HG03025 (cell line): ENCODE data around the gene ZNF385B.

Experiments used
- ATAC-seq: cut with Tn5 transposase; IDR thresholded peaks from one replicate; pipeline ENCODE4 v1.9.1; 2021; ENCODE audit warnings: mild to moderate bottlenecking, moderate library complexity; ENCODE audit not compliant: unreplicated experiment, low FRiP score

Gene ZNF385B

GRCh38 chr2:179428649-179429048 lies 432.8 kb downstream of the ZNF385B start:
- no peak for ATAC-seq

DNA sequence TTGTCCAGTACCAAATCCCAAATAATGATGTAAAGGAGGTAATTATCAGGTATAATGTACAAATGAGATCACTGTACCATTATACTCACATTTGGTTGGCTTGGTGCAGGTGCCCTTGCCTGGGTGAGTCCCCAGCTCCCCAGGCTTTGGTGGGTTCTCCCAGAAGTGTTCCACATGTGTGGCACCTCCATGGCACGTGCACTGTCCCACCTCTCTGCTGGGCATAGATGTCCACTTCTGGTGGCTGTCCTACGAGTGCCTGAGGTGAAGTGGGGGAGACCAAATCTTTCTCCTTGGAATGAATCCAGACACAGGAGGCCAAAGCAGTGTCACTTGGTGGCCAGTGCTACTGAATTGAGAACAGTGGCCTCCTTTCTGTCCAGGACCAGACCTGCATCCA lies 434.3 kb downstream of the ZNF385B start:
- ATAC-seq = no peak

- ATAC-seq = no peak
These were observed 436.8 kb downstream of the ZNF385B start for GRCh38 chr2:179424571-179424970.

GRCh38 chr2:179422037-179422643 lies 439.3 kb downstream of the ZNF385B start:
- peak; percentile 82 for ATAC-seq

- no peak for ATAC-seq
These were observed 443.9 kb downstream of the ZNF385B start for GRCh38 chr2:179417436-179417949.

GRCh38 chr2:179412112-179412511 lies 449.3 kb downstream of the ZNF385B start:
- ATAC-seq = no peak

DNA sequence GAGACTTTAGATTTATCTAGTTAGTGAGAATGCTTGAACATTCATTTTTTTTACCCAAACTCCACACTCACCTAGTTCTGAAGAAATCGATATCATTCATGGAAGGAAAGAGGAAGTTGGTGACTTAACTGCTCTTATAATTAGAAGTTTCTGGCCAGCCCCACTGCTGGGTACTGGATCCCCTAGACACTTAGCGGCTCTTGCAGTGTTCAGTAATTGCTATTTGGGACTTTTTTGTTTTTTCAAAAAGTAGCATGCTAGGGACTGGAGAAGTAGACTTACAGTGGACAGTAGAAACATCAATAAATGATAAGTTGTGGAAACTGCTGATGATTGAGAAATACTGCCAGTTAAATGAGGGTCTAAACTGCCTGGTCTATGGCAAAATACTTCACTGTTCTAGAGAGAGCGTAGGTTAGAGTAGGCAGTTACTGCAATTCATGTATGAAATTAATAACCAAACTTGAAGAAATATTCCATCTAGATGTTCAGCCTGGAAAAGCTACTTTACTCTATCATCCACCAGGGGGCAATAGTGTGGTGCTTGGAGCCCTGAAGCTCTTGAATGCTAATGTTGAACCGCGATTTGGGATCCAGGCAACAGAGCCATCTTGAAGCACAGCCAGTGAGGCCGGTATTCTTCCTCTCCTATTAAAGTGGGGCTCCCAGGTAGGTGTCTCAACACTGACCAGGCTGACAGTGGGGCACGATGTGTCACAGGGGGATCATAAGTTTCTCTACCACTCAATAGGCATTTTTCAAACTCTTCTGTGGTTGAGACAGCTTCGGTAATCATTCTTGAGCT lies 450.7 kb downstream of the ZNF385B start:
- peak; percentile 80 for ATAC-seq

- ATAC-seq = no peak
These were observed 457.8 kb downstream of the ZNF385B start for GRCh38 chr2:179403624-179404023.

DNA sequence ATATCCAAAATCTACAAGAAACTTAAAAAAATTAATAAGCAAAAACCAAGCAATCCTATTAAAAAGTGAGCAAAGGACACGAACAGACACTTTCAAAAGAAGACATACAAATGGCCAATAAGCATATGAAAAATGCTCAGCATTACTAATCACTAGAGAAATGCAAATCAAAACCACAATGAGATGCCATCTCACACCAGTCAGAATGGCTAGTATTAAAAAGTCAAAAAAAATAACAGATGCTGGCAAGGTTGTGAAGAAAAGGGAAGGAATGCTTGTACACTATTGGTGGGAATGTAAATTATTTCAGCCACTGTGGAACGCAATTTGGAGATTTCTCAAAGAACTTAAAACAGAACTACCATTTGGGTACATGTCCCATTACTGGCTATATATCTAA lies 467.9 kb downstream of the ZNF385B start:
- ATAC-seq = no peak
